Measurements from ENCODE around the gene SAP30L. TPM values are rescaled to one million over a fixed set of nuclear protein-coding genes. Genes with fewer than 3 reads are reported as not detected.

SAP30L gene
- total and polyA plus RNA-seq, 2 of the 13 experiments (the other 11 are each of a cell fraction or from before 2014, with no cell fraction given): 27.9 to 37.2 TPM

DNA sequence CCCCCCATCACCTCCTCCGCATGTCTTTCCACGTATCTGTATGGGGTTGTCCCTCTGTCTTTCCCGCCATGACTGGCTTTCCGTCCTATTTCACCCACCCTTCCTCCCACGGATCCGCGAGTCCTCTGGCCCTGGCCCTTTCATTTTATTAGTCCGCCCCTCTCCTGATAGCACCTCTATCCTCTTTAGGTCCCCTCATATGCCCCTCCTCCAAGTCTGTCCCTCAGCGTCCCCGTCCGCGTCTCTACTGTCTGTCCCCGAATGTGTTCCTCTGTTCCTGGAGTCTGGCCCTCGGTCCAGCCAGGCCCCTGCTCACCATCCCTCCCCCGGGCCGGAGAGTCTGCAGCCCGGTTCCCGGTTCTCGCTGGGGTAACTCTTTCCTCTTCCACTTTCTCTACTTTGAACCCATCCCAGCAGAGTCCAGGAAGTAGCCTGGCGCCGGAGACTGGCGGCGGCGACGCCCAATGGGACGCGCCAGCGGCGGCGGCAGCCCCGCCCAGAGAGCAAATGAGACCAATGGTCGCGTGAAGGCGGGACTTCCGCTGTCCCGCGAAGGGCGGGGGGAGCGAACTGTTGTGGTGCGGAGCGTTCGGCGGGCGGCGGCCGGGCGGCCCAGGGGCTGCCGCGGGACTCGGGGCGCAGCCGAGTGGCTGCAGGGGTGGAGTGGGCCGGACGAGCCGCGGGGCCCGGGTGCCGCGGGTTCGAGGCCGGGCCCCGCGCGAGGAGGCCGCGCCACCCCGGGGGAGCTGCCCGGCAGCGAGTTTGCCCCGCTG lies at the start of gene SAP30L (continued):
- TF ChIP-seq, protein P1, sequence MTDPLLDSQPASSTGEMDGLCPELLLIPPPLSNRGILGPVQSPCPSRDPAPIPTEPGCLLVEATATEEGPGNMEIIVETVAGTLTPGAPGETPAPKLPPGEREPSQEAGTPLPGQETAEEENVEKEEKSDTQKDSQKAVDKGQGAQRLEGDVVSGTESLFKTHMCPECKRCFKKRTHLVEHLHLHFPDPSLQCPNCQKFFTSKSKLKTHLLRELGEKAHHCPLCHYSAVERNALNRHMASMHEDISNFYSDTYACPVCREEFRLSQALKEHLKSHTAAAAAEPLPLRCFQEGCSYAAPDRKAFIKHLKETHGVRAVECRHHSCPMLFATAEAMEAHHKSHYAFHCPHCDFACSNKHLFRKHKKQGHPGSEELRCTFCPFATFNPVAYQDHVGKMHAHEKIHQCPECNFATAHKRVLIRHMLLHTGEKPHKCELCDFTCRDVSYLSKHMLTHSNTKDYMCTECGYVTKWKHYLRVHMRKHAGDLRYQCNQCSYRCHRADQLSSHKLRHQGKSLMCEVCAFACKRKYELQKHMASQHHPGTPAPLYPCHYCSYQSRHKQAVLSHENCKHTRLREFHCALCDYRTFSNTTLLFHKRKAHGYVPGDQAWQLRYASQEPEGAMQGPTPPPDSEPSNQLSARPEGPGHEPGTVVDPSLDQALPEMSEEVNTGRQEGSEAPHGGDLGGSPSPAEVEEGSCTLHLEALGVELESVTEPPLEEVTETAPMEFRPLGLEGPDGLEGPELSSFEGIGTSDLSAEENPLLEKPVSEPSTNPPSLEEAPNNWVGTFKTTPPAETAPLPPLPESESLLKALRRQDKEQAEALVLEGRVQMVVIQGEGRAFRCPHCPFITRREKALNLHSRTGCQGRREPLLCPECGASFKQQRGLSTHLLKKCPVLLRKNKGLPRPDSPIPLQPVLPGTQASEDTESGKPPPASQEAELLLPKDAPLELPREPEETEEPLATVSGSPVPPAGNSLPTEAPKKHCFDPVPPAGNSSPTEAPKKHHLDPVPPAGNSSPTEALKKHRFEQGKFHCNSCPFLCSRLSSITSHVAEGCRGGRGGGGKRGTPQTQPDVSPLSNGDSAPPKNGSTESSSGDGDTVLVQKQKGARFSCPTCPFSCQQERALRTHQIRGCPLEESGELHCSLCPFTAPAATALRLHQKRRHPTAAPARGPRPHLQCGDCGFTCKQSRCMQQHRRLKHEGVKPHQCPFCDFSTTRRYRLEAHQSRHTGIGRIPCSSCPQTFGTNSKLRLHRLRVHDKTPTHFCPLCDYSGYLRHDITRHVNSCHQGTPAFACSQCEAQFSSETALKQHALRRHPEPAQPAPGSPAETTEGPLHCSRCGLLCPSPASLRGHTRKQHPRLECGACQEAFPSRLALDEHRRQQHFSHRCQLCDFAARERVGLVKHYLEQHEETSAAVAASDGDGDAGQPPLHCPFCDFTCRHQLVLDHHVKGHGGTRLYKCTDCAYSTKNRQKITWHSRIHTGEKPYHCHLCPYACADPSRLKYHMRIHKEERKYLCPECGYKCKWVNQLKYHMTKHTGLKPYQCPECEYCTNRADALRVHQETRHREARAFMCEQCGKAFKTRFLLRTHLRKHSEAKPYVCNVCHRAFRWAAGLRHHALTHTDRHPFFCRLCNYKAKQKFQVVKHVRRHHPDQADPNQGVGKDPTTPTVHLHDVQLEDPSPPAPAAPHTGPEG (CRISPR knock-in tag; IDR thresholded peaks at IDR 0.05): peak; percentile 81
- TF ChIP-seq ZNF484 (CRISPR knock-in tag; IDR thresholded peaks at IDR 0.05; ENCODE audit: borderline replicate concordance, low read depth): no peak
- TF ChIP-seq TBL1XR1 (IDR thresholded peaks at IDR 0.05; ENCODE audit: borderline replicate concordance, low read length, partially characterized antibody): no peak
- TF ChIP-seq NFE2L2 (IDR thresholded peaks at IDR 0.05; ENCODE audit: low read length): no peak
- no peak for TF ChIP-seq MLLT10 (CRISPR knock-in tag; IDR thresholded peaks at IDR 0.05)
- TF ChIP-seq ZNF503 (CRISPR knock-in tag; IDR thresholded peaks at IDR 0.05): no peak
- no peak for TF ChIP-seq ZNF367 (CRISPR knock-in tag; IDR thresholded peaks at IDR 0.05; ENCODE audit: borderline replicate concordance)
- peak; percentile 89 for TF ChIP-seq SAP130 (CRISPR knock-in tag; IDR thresholded peaks at IDR 0.05; ENCODE audit: low read depth)
- no peak for TF ChIP-seq ZNF562 (CRISPR knock-in tag; IDR thresholded peaks at IDR 0.05; ENCODE audit: borderline replicate concordance)
- no peak for TF ChIP-seq MTA1 (CRISPR knock-in tag; IDR thresholded peaks at IDR 0.05; ENCODE audit: borderline replicate concordance)
- TF ChIP-seq ZNF17 (CRISPR knock-in tag; IDR thresholded peaks at IDR 0.05): no peak
- TF ChIP-seq MAX (IDR thresholded peaks at IDR 0.05): no peak
- TF ChIP-seq KDM6A (CRISPR knock-in tag; IDR thresholded peaks at IDR 0.05; ENCODE audit: low read depth): no peak
- TF ChIP-seq ZNF350 (CRISPR knock-in tag; IDR thresholded peaks at IDR 0.05; ENCODE audit: borderline replicate concordance, low read depth): no peak; the same call in 1 of the 2 replicates
- TF ChIP-seq SSRP1 (CRISPR knock-in tag; IDR thresholded peaks at IDR 0.05): 0 out of 2 replicates have a peak, but pooled peaks have one; percentile 12
- no peak for TF ChIP-seq THYN1 (CRISPR knock-in tag; IDR thresholded peaks at IDR 0.05; ENCODE audit: borderline replicate concordance, low read depth)
- no peak for TF ChIP-seq ZNF30 (CRISPR knock-in tag; IDR thresholded peaks at IDR 0.05)
- TF ChIP-seq ZFP82 (CRISPR knock-in tag; IDR thresholded peaks at IDR 0.05; ENCODE audit: borderline replicate concordance): no peak
- 0 out of 2 replicates have a peak, but pooled peaks have one; percentile 36 for TF ChIP-seq REPIN1 (CRISPR knock-in tag; IDR thresholded peaks at IDR 0.05; ENCODE audit: borderline replicate concordance, low read depth)
- TF ChIP-seq ZNF563 (CRISPR knock-in tag; IDR thresholded peaks at IDR 0.05): peak; percentile 56; the same call in 1 of the 2 replicates
- TF ChIP-seq ZNF513 (CRISPR knock-in tag; conservative IDR thresholded peaks at IDR 0.05): no peak
